Activated CD4-positive, alpha-beta T cell treated with anti-CD3 and anti-CD28 coated beads, Interleukin-2, amount 50 U/mL, for 24 hours (primary cell): ENCODE measurements around the gene ABHD3.
A peak's percentile ranks its signal among the peaks of the same experiment; 100 is the strongest.
"Not testable (repeated sequence)": the region's sequence is repeated elsewhere in the genome, so short reads cannot be mapped to it uniquely, and the experiment has no call there.

ENCODE experiments used
- DNase-seq, 2 donors: peaks; one replicate each; pipeline ENCODE4 v3.0.0-alpha.2; 2020; ENCODE audit warnings: low read depth in 1 of 2, low spot score in 1 of 2

Gene ABHD3

DNA sequence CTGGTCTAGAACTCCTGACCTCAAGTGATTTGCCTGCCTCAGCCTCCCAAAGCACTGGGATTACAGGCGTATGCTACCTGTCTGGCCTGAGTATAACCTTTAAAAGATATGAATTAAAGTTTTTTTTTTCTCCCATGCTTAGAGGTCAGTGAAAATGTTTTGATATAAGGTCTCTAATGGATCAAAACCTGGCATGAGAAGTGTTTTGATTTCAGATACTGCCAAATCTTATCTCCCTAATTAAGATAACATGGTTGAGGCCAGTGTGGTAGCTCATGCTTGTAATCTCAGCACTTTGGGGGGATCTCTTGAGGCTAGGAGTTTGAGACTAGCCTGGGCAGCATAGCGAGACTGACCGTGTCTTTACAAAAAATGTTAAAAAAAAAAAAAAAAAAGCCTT is 51.2 kb downstream of the ABHD3 start:
- no peak for DNase-seq

DNA sequence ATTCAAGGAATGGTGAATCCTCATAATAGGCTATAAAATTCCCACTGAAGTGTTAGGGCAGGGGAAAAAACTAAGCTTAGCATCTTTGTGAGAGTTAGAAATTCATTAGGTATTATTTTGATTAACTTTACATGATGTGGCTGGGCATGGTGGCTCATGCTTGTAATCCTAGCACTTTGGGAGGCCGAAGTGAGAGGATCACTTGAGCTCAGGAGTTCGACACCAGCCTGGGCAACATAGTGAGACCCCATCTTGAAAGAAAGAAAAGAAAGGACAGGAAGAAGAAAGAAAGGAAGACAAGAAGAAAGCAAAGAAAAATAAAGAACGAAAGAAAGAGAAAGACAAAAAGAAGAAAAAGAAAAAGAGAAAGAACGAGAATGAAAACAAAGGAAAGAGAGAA is 52.5 kb downstream of the ABHD3 start:
- no peak for DNase-seq

DNA sequence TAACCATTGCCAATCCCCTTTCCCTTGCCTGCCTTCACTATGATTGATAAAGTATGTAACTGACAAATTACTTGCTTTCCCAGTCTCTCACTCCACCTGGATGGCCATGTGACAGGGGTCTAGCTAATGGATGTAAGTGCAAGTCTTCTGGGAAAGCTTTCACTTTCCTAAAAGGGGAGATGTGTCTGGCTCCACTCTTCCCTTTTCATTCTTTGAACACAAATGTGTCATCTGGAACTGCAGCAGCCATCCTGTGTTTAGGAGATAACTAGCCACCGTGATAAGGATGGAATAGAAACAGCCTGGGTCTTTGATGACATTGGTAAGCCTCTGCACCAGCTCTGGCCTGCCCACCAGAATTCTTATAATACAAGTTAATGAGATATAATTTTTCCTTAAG is 54.3 kb downstream of the ABHD3 start:
- no peak for DNase-seq

DNA sequence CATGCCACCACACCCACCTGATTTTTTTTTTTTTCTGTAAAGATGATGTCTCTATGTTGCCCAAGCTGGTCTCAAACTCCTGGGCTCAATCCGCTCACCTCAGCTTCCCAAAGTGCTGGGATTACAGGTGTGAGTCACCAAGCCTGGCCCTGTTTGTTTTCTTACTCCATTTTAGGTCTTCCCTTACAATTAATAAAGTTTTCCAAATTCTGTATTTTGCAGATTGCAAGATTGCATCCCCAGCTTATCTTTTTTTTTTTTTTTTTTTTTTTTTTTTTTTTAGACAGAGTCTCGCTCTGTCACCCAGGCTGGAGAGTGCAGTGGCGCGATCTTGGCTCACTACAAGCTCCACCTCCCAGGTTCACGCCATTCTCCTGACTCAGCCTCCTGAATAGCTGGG is 64.2 kb downstream of the ABHD3 start:
- DNase-seq, result not testable (repeated sequence)

DNA sequence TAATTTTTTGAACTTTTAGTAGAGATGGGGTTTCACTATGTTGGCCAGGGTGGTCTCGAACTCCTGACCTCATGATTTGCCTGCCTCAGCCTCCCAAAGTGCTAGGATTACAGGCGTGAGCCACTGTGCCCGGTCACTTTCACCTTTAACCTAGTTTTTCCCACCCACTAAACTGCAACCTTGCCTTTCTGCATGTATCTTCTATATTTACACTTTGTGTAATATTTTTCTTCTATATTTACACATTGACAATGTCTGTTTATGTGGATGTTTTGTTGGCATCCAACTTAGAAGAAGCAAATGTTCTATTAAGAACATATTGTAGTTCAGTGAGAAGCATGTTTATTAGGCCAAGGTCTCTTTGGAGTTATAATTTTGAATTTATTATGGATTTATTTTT is 65.8 kb downstream of the ABHD3 start:
- no peak for DNase-seq

DNA sequence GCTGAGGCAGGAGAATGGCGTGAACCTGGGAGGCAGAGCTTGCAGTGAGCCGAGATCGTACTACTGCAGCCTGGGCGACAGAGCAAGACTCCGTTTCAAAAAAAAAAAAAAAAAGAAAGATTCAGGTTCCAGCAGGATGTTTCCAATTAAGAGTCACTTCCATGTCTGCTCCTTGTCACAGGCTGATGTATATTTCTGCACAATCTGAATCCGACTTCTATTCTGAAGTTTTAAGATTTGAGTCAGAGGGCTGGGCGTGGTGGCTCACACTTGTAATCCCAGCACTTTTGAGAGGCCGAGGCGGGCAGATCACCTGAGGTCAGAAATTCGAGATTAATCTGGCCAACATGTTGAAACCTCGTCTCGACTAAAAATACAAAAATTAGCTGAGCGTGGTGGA is 67.8 kb downstream of the ABHD3 start:
- DNase-seq, result no peak

DNA sequence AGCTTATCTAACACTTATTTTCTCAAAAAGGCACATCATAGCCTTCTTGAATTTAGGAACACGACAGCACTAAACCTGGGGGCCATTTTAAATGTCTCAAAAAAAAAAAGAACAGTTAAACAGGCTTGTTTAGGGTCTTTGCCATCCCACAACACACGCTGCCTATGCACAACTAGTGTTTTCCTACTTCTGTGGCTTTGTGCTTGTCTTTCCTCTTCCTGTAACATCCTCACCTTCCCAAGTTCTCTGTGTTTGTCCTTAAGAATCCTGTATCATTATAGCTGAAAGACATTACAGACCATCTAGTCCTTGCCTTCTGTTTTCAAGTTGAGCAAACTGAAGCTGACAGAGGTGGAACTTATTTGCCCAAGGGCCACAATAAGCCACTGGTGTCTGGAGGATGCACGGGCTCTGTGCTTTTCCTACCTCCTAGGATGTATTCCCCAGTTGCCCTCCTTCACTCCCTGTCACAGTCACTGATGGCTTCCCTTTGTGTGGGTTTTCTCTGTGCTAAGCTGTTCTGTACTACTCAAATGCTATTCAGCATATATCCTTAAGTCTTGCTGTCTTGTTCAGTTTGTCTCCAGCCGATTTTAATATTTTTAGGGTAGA is 69.9 kb downstream of the ABHD3 start:
- DNase-seq, result no peak

DNA sequence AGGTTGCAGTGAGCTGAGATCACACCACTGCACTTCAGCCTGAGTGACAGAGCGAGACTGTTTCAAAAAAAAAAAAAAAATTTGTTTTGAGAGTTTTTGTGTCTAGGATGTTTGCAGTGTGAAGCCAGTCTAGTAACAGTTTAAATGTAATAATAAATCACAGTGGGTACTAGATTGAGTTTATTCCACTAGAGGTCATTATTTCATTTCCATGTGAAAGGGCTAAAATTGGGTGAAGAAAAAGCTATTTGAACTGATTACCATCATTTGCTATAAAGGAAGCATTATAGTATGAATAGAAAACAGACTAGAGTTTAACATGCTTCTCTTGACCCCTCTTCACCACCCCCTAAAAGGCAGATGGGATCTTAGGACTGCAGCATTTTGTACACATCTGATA is 72.2 kb downstream of the ABHD3 start:
- DNase-seq, result no peak

DNA sequence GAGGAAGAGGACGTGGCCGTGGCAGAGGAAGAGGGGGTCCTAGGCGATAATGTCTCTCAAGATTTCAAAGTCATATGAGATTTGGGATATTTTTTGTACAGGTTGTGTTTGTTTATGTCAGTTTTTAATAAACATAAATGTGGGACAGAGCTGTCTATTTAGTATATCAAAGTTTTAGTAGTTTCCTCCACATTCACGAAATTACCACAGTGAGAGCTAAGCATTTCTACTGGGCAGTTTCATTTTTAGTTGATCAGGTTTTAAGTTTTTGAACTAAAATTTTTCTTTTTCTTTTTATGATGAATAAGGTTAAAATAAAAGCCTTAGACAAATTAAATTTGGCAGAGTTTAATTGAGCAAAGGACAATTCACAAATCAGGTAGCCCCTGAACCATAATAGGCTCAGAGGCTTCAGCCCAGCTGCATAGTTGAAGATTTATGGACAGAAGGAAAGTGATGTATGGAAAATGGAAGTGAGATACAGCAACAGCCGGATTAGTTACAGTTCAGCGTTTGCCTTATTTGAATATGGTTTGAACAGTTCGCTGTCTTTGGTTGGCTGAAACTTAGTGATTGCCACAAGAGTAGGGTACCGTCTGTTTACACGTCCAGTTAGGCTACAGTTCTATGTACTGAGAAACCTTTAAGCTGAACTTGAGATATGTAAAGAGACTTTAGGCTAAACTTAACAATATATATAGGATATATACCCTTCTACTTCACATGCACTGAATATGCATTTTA is 75.3 kb downstream of the ABHD3 start:
- DNase-seq, result no peak

DNA sequence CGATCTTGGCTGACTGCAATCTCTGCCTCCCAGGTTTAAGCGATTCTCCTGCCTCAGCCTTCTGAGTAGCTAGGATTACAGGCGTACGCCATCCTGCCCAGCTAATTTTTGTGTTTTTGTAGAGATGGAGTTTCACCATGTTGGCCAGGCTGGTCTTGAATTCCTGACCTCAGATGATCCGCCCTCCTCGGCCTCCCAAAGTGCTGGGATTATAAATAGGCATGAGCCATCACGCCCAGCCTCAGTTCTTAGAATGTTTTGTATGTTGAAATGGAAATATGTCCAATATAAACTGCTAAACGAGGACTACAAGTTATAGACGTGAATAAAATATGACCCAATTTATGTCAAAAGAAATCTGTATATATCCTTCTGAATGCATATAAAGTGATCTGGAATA is 82.9 kb downstream of the ABHD3 start:
- DNase-seq, result not testable (repeated sequence)

DNA sequence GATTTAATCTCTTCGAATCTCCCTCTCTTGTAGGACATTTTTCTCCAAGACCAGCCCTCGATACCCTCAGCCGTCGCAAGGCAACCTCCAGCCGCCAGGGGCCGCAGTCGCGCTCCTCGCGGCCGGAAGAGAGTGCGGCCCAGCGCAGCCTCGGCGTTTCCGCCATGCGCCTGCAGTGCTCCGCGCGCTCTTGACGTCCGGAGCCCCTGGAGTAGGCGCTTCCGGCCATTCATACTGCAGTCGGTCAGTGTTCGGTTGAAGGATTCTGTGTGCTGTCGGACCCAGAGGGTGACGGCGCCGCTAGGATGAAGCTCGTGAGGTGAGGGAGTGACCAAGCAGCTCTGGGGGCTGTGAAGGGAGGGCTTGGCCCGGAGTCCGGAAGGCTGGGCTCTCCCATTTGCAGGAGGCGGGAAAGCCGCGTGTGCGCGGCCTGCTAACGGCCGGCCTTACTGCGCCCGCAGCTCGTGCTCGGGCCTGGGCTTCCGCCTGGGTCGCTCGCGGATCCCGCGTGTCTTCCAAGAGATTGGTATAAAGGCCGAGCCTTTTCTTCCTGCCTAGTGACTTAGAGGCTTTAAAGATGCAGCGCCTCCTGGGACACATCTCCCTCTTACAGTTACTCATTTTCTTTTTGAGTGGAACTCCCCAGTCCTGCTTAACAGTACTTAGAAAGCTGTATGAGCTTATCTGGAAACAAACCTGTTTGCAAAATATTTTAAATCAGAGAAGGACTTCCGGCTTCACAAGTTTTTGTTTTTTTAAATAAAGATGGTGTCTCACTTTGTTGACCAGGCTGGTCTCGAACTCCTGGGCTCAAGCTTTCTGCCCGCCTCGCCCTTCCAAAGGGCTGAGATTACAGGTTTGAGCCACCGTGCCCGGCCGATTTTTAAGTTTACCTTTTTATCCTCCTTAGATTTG is 92.2 kb downstream of the ABHD3 start, which contains the start of gene SNRPD1:
Gene SNRPD1 (plus strand): TSS at position 190 of the 915 bp plus-strand sequence. CDS start 116 bp downstream, at position 306.
- peak; percentile 79 to 83 for DNase-seq

DNA sequence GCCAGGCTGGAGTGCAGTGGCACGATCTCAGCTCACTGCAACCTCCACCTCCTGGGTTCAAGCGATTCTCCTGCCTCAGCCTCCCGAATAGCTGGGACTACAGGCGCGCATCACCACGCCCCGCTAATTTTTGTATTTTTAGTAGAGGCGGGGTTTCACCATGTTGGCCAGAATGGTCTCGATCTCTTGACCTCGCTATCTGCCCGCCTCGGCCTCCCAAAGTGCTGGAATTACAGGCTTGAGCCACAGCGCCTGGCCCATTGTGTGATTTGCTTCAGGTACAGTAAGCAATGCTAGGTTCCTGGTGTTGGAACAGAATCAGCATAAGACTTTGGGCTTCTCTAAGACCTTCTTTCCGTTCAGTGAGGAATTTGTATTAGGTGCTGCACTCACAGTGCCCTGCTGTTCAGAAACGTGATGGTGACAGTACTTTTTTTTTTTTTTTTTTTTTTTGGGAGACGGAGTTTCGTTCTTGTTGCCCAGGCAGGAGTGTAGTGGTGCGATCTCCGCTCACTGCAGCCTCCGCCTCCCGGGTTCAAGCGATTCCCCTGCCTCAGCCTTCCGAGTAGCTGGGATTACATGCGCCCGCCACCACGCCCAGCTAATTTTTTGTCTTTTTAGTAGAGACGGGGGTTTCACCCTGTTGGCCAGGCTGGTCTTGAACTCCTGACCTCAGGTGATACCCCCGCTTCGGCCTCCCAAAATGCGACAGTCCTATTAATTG is 93.0 kb downstream of the ABHD3 start:
- DNase-seq, result not testable (repeated sequence)

DNA sequence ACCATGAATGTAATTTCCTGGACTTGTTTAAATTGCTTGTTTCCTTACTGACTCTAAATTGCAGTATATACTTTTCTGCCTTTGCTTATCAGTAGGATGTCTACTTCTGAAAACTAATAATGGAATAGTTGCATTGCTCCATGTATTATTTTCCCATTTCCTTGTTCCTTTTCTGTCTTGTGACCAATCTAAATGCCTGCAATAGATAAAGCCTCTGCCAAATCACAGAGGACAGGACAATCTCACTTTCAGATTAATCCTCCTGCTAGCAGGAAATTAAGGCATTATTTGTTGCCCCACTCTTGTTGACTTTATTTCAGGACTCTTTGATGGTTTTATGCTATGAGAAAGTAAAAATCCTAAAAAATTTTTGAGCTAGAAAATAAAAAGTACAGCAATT is 99.4 kb downstream of the ABHD3 start:
- no peak for DNase-seq

DNA sequence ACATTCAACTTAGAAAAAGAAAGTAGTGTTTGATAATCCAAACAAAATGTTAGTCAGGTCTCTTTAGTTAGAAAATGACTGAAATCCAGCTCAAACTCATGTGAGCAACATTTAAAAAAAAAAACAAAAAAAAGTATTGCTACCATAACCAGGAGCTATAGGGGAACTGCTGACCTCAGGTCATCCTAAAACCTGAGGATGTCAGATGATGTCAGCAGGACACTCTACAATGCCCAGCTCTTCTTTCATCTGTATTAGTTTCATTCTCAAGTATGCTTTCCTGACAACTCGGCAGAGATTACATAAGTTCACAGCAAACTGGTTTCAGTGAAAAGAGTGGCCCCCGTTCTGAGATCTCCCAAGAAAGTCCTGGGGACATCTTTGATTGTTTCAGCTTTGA is 99.9 kb downstream of the ABHD3 start:
- DNase-seq, result no peak

DNA sequence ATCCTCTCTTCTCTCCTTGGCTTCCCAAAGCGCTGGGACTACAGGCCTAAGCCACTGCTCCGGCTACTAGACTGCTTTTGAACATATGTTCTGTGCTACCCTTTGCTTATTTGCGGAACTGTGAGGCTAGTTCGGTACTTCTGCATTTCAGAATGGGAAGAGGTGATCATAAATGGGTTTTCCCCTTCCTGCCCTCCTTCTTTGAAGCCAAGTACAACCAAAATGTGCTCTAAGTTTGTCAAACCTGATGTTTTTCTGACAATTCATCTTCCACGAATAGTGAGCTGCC is 102.3 kb downstream of the ABHD3 start:
- no peak for DNase-seq
